GM10248 (cell line): ENCODE measurements around the gene BEST2.

Experiments
- CTCF ChIA-PET: fragments of 300-600 bp; sonication (Branson Sonifier 250); formaldehyde crosslinking; extraction: SDS; loops from one replicate; lab custom pipeline; 2021; ENCODE audit warnings: antibody characterized with exemption; lab: Yijun Ruan, JAX
- POLR2A ChIA-PET: fragments of 350-650 bp; sonication (Branson Sonifier 250); formaldehyde crosslinking; extraction: SDS; loops from one replicate; lab custom pipeline; 2020; ENCODE audit warnings: antibody characterized with exemption; lab: Yijun Ruan, JAX
- DNase-seq: peaks from one replicate; pipeline ENCODE4 v3.0.0; 2012; ENCODE audit errors: extremely low spot score
- TF ChIP-seq, protein P1 (sequence below): IDR thresholded peaks from 2 replicates; pipeline ENCODE4 v1.5.1; 2012; ENCODE audit warnings: mild to moderate bottlenecking, low read depth; ENCODE audit errors: extremely low read depth, missing control alignments, control extremely low read depth

Gene BEST2

DNA sequence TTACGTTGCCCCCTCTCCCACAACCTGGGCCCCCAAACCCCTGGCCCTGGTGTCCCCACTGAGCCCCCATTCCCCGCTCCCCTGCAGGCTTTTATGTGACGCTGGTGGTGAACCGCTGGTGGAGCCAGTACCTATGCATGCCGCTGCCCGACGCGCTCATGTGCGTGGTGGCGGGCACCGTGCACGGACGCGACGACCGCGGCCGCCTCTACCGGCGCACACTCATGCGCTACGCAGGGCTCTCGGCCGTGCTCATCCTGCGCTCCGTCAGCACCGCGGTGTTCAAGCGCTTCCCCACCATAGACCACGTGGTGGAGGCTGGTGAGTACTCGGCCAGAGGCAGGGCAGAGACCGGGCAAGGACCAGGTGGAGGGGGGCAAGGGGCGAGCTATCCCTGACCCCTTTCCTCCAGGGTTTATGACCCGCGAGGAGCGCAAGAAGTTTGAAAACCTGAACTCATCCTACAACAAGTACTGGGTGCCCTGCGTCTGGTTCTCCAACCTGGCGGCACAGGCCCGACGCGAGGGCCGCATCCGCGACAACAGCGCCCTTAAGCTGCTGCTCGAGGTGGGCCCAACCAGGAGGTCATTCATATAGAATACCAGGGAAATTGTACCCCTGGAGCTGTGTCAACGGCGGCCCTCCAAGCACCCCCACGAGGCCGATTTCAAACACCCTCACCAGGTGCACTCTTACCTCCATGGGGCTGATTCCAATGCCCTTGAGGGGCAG lies 3.0 kb downstream of the BEST2 start:
- POLR2A ChIA-PET, result interaction anchor here (0.9 kb wide), 1 partner anchor 81 kb away, joined by 3 read pairs; no protein-coding TSS in a partner anchor
- CTCF ChIA-PET, result interaction anchor here (1.2 to 23.7 kb wide), 7 partner anchors 8 to 93 kb away, joined by 4 to 550 read pairs (median 369); partner anchors contain the start of genes BEST2, GET3 and JUNB
- no peak for DNase-seq
- TF ChIP-seq, protein P1, sequence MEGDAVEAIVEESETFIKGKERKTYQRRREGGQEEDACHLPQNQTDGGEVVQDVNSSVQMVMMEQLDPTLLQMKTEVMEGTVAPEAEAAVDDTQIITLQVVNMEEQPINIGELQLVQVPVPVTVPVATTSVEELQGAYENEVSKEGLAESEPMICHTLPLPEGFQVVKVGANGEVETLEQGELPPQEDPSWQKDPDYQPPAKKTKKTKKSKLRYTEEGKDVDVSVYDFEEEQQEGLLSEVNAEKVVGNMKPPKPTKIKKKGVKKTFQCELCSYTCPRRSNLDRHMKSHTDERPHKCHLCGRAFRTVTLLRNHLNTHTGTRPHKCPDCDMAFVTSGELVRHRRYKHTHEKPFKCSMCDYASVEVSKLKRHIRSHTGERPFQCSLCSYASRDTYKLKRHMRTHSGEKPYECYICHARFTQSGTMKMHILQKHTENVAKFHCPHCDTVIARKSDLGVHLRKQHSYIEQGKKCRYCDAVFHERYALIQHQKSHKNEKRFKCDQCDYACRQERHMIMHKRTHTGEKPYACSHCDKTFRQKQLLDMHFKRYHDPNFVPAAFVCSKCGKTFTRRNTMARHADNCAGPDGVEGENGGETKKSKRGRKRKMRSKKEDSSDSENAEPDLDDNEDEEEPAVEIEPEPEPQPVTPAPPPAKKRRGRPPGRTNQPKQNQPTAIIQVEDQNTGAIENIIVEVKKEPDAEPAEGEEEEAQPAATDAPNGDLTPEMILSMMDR, result no peak

DNA sequence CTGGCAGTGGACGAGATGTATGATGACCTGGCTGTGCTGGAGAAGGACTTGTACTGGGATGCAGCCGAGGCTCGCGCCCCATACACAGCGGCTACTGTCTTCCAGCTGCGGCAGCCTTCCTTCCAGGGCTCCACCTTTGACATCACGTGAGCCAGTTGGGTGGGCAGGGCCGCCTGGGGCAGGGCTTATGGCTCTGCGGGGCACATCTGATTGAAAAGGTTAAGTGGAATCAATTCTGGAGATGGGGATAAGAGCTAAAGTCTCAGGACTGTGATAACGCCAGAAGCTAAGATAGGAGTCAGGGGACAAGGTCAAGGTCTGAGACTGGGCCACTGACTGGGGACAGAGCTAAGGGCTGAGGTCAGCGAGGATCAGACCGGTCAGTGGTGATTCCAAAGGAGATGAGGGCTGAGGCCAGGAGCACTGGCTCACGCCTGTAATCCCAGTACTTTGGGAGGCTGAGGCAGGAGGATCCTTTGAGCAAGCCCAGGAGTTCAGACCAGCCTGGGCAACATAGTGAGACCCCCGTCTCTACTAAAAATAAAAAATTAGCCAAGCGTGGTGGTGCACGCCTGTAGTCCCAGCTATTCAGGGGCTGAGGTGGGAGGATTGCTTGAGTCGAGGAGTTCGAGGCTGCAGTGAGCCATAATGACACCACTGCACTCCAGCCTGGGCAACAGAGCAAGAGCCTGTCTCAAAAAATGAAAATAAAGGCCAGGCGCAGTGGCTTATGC lies 4.7 kb downstream of the BEST2 start:
- POLR2A ChIA-PET, result no interaction called here
- DNase-seq, result no peak
- CTCF ChIA-PET, result interaction anchor here (1.0 to 23.7 kb wide), 9 partner anchors 6 to 92 kb away, joined by 3 to 550 read pairs (median 70); partner anchors contain the start of genes BEST2, GET3, HOOK2 and JUNB
- TF ChIP-seq, protein P1, result no peak

DNA sequence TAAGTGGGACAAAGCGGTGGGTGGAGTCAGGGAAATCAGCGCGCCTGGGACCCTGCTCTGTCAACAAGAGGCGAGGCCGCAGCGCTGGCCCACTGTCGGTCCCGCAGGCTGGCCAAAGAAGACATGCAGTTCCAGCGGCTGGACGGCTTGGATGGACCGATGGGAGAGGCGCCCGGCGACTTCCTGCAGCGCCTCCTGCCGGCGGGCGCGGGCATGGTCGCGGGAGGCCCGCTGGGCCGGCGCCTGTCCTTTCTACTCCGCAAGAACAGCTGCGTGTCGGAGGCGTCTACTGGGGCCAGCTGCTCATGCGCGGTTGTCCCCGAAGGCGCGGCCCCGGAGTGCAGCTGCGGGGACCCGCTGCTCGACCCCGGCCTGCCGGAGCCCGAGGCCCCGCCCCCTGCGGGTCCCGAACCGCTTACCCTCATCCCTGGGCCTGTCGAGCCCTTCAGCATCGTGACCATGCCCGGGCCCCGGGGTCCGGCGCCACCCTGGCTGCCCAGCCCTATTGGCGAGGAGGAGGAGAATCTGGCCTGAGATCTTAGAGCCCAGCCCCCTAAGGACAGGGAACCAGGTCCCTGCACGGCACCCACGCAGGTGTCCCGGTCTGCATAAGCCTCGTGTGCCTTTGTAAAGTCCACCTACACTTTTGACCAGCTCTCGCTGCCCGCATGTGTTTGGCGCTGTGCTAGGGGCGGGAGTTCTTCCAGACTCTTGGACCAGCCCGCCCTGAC lies 6.1 kb downstream of the BEST2 start:
- ChIA-PET CTCF (interaction anchor here (0.6 to 23.7 kb wide), 34 partner anchors 5 to 698 kb away, joined by 3 to 550 read pairs (median 4); partner anchors contain the start of genes BEST2, DHPS, DNASE2 and GET3), POLR2A (interaction anchor here (1.4 kb wide), 1 partner anchor 34 kb away, joined by 3 read pairs; the partner anchor contains the start of gene JUNB)
- TF ChIP-seq, protein P1, result peak; percentile 82
- DNase-seq, result peak; percentile 85

DNA sequence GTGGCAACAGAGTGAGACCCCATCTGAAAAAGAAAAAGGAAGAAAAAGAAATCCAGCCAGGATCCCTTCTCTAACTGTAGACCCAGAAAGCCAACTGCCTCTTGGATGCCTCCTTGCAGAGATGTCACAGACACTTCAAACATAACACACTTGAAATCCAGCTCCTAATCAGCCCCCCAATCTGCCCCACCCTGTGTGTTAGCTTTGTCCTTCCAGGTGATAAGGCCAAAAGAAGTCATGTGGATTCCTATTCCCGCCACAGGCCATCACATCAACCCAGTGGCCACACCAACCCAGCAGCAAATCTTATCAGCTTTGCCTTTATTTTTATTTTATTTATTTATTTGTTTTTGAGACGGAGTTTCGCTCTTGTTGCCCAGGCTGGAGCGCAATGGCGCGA lies 8.1 kb downstream of the BEST2 start:
- ChIA-PET POLR2A (interaction anchor here (1.6 kb wide), 1 partner anchor 32 kb away, joined by 10 read pairs; the partner anchor contains the start of gene JUNB), CTCF (interaction anchor here (0.8 to 18.0 kb wide), 32 partner anchors 9 to 701 kb away, joined by 3 to 550 read pairs (median 4); partner anchors contain the start of genes BEST2, GET3, HOOK2 and JUNB)
- DNase-seq, result no peak
- TF ChIP-seq, protein P1, result no peak

DNA sequence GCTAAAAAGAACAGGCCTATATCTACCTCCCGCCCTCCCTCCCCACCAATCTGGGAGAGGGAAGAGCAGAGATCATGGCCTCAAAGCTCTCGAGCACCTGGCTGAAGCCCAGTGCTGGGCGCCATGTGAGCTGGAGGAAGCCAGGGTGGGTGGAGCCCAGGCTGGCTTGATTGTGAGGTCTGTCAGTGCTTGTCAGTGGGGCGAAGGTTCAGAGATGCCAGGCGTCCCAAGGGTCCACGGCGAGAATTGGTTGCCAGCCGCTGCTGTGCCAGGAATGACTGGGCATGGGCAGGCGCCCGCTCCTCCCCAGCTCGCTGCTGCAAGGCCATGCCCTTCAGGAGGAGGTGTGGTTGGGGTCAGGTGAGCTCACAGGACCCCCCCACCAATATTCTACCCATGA lies 11.5 kb downstream of the BEST2 start:
- CTCF ChIA-PET, result interaction anchor here (1.1 to 18.0 kb wide), 10 partner anchors 13 to 341 kb away, joined by 3 to 550 read pairs (median 4); partner anchors contain the start of genes BEST2, GET3, HOOK2 and JUNB
- POLR2A ChIA-PET, result interaction anchor here (1.1 kb wide), 1 partner anchor 30 kb away, joined by 3 read pairs; no protein-coding TSS in a partner anchor
- TF ChIP-seq, protein P1, result no peak
- no peak for DNase-seq

DNA sequence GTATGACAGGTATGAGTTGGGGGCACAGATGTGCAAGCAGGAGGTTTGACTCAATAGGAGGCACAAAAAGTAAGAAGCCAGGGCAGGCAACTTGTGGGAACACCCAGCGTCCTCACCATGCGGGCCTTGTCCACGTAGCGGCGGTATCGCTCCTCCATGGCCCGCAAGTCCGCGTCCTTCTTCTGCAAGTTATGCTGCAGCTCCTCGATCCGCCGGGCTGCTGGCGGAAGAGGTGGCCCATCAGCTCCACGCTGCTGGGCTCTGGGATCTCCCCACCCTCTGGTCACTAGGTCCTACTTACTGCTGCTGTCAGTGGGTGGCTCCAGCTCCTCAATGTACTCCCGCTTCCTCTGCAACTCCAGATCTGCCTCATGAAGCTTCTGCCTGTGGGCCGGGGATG lies 13.1 kb downstream of the BEST2 start:
- ChIA-PET CTCF (interaction anchor here (0.9 to 18.0 kb wide), 14 partner anchors 11 to 201 kb away, joined by 3 to 550 read pairs (median 16); partner anchors contain the start of genes BEST2, GET3, HOOK2 and JUNB), POLR2A (interaction anchor here (3.0 kb wide), 1 partner anchor 27 kb away, joined by 25 read pairs; the partner anchor contains the start of gene JUNB)
- DNase-seq, result no peak
- TF ChIP-seq, protein P1, result no peak
